Regular cardiac myocyte (primary cell): ENCODE results near the gene TRIM59. TPM values are rescaled to one million over a fixed set of nuclear protein-coding genes. Genes with fewer than 3 reads are reported as not detected.

Experiments used
- total RNA-seq: library from RNA; depleted of rRNA; stranded (reverse); fragments of >200 nt; gene quantifications from 2 replicates; pipeline ENCODE4 v1.2.3, GENCODE V29; 2014

The TRIM59 gene, protein sequence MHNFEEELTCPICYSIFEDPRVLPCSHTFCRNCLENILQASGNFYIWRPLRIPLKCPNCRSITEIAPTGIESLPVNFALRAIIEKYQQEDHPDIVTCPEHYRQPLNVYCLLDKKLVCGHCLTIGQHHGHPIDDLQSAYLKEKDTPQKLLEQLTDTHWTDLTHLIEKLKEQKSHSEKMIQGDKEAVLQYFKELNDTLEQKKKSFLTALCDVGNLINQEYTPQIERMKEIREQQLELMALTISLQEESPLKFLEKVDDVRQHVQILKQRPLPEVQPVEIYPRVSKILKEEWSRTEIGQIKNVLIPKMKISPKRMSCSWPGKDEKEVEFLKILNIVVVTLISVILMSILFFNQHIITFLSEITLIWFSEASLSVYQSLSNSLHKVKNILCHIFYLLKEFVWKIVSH
- 13.2 and 29.1 TPM in 2 replicates for total RNA-seq

DNA sequence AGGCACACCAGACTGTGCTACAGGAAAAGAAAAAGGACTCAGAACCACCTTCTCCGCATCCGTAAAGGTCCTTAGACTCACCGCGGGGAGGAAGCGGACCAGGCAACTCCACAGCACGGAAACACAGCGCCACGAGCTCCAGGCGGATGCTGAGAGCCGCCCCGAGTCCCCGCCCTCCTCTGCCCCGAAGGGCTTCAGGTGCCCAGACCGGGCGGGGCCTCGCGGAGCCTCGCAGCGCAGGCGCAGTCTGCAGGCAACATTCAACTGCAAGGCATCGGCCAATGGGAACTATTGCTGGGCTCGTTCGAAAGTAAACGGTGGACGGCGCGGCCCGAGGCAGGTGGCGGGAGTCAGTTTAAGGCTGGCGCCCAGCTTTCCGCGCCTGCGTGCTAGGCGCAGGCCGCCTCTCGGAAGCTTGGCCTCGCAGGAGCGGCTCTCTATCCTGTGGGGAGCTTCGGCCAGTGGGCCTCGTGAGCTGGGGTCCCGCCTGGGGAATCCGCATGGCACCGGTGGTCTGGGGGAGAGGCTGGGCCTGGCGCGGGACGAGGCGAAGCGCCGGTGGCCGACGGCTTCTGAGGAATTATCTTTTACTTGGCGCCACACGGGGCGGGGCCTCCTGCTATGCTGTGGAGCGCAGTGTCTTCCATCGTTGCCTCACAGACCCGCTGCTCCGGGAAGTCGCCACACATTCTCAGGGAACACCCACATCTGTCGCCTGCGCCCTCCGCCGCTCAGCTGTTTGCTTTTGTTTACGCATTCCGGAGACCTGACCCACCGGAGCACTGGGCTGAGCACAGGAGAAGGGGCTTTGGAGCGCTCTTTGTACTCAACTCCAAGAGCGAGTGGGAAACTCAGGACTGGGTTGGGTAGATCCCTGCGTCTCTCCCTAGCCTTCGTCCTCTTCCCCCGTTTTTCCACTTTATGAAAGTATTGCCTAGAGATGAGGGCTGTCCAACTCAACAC is at the start of gene TRIM59:
TRIM59 (minus strand) TSS at position 151 of the 963 bp plus-strand sequence. CDS start 10,603 bp downstream, outside the sequence.

GRCh38 chr3:160399125-160400029 is 50.2 kb downstream of the TRIM59 start, which contains the start of the genes IFT80 and SMC4:
TSS of gene IFT80 (minus strand) at chr3:160399225. CDS start at chr3:160384600, 14,625 bp downstream.
TSS of gene SMC4 (plus strand) at chr3:160399650. CDS start at chr3:160400827, 1,177 bp downstream.

Other genes with a start within 250 kb of the TRIM59 start
- gene C3orf80, start 224.4 kb downstream of the TRIM59 start, total RNA-seq, result 0.58 and 1.1 TPM in 2 replicates
- gene IFT80, start 50.6 kb downstream of the TRIM59 start, total RNA-seq, result 36.8 and 76.7 TPM in 2 replicates
- 24.8 and 127 TPM in 2 replicates for gene SMC4, start 50.1 kb downstream of the TRIM59 start, total RNA-seq
- gene KPNA4, start 115.8 kb upstream of the TRIM59 start, total RNA-seq, result 24.8 and 49.8 TPM in 2 replicates
- under 0.01 TPM in 1 of 2 replicates, not detected in the other for gene ARL14, start 227.4 kb upstream of the TRIM59 start, total RNA-seq